Skeletal muscle tissue (tissue), 4 donors: ENCODE data around the gene FAM50B. TPM values are rescaled to one million over a fixed set of nuclear protein-coding genes. Genes with fewer than 3 reads are reported as not detected.

ENCODE experiments used
- H3K27ac ChIP-seq: one replicate; pipeline ENCODE4 v1.7.0; 2013; ENCODE audit warnings: mild to moderate bottlenecking, low read depth, low read length, inconsistent platforms
- H3K27me3 ChIP-seq, 3 donors: one replicate each; pipeline ENCODE4 v1.7.0; 2013; ENCODE audit warnings: low read length in 3 of 3; ENCODE audit not compliant: control insufficient read depth in 3 of 3, insufficient read depth in 3 of 3
- H3K36me3 ChIP-seq, 3 donors: one replicate each; pipeline ENCODE4 v1.7.0; 2013; ENCODE audit warnings: low read length in 3 of 3; ENCODE audit not compliant: control insufficient read depth in 3 of 3, insufficient read depth in 3 of 3
- H3K4me1 ChIP-seq, 3 donors: one replicate each; pipeline ENCODE4 v1.7.0; 2013; ENCODE audit warnings: low read length in 3 of 3, mild to moderate bottlenecking in 3 of 3; ENCODE audit not compliant: control insufficient read depth in 3 of 3, insufficient read depth in 3 of 3
- H3K4me3 ChIP-seq, 3 donors: one replicate each; pipeline ENCODE4 v1.7.0; 2013; ENCODE audit warnings: low read length in 3 of 3
- H3K9ac ChIP-seq, 3 donors: one replicate each; pipeline ENCODE4 v1.7.0; 2013; ENCODE audit warnings: low read length in 3 of 3, mild to moderate bottlenecking in 3 of 3, moderate library complexity in 2 of 3, low read depth in 1 of 3
- H3K9me3 ChIP-seq, 3 donors: one replicate each; pipeline ENCODE4 v1.7.0; 2013; ENCODE audit warnings: low read length in 3 of 3; ENCODE audit not compliant: control insufficient read depth in 3 of 3
- total RNA-seq: library from RNA; depleted of rRNA; stranded (reverse); fragments of >200 nt; gene quantifications from one replicate; pipeline ENCODE4 v1.2.3, GENCODE V29; 2014
- donor health status: Osteomylitis.

Gene FAM50B
- total RNA-seq, 1 donor from 2014 or later = 12.0 TPM

- H3K9ac ChIP-seq = no peak overlapping the region
- no peaks in the 10 kb centered on the region for H3K36me3 ChIP-seq
- no peak overlapping the region for H3K27ac ChIP-seq
These were observed 29.7 kb upstream of the FAM50B start for GRCh38 chr6:3819161-3820110.

GRCh38 chr6:3820563-3820962 lies 28.6 kb upstream of the FAM50B start:
- Histone ChIP-seq H3K27ac (no peak overlapping the region), H3K9me3 (no peaks in the 10 kb centered on the region), H3K4me1 (peaks cover 14 to 32% (median 26%) of the 10 kb centered on the region in 3 donors), H3K9ac (no peak overlapping the region), H3K36me3 (no peaks in the 10 kb centered on the region), H3K27me3 (no peaks in the 10 kb centered on the region), H3K4me3 (no peak overlapping the region)

More at GRCh38 chr6:3819161-3820110, 29.7 kb upstream of the FAM50B start:
- peaks cover 3 to 22% (median 16%) of the 10 kb centered on the region in 3 donors for H3K4me1 ChIP-seq
- no peak overlapping the region for H3K4me3 ChIP-seq
- H3K9me3 ChIP-seq = no peaks in the 10 kb centered on the region
- H3K27me3 ChIP-seq = no peaks in the 10 kb centered on the region

- H3K27me3 ChIP-seq = no peaks in the 10 kb centered on the region
- no peak overlapping the region for H3K27ac ChIP-seq
- no peak overlapping the region for H3K9ac ChIP-seq
- H3K4me3 ChIP-seq = no peak overlapping the region
- H3K4me1 ChIP-seq = peaks cover 27 to 46% (median 39%) of the 10 kb centered on the region in 3 donors
- no peaks in the 10 kb centered on the region for H3K9me3 ChIP-seq
- H3K36me3 ChIP-seq = no peaks in the 10 kb centered on the region
These were observed 26.3 kb upstream of the FAM50B start for GRCh38 chr6:3822747-3823445.

GRCh38 chr6:3823671-3824070 lies 25.5 kb upstream of the FAM50B start:
- no peaks in the 10 kb centered on the region for H3K36me3 ChIP-seq
- H3K9ac ChIP-seq = no peak overlapping the region
- no peak overlapping the region for H3K27ac ChIP-seq
- H3K4me1 ChIP-seq = peaks cover 27 to 46% (median 39%) of the 10 kb centered on the region in 3 donors
- no peak overlapping the region for H3K4me3 ChIP-seq
- H3K9me3 ChIP-seq = no peaks in the 10 kb centered on the region
- H3K27me3 ChIP-seq = no peaks in the 10 kb centered on the region

GRCh38 chr6:3825331-3825831 lies 23.8 kb upstream of the FAM50B start:
- H3K4me1 ChIP-seq = peaks cover 24 to 40% (median 33%) of the 10 kb centered on the region in 3 donors
- peak overlapping the region; percentile 60 to 76 (median 75) for H3K9ac ChIP-seq
- no peaks in the 10 kb centered on the region for H3K27me3 ChIP-seq
- peak overlapping the region; percentile 46 to 65 (median 63) for H3K4me3 ChIP-seq
- H3K36me3 ChIP-seq = no peaks in the 10 kb centered on the region
- no peaks in the 10 kb centered on the region for H3K9me3 ChIP-seq
- peak overlapping the region; percentile 92 for H3K27ac ChIP-seq

GRCh38 chr6:3825851-3826581 lies 23.2 kb upstream of the FAM50B start:
- H3K9ac ChIP-seq = peak overlapping the region; percentile 60 to 76 (median 75)
- H3K4me3 ChIP-seq = peak overlapping the region; percentile 54 to 65 (median 63)
- H3K4me1 ChIP-seq = peaks cover 24 to 36% (median 33%) of the 10 kb centered on the region in 3 donors
- no peaks in the 10 kb centered on the region for H3K27me3 ChIP-seq
- no peaks in the 10 kb centered on the region for H3K36me3 ChIP-seq
- H3K27ac ChIP-seq = peak overlapping the region; percentile 92
- no peaks in the 10 kb centered on the region for H3K9me3 ChIP-seq

- no peaks in the 10 kb centered on the region for H3K27me3 ChIP-seq
- H3K27ac ChIP-seq = no peak overlapping the region
- H3K9me3 ChIP-seq = no peaks in the 10 kb centered on the region
- no peaks in the 10 kb centered on the region for H3K36me3 ChIP-seq
- no peak overlapping the region for H3K4me3 ChIP-seq
- H3K9ac ChIP-seq = no peak overlapping the region
- peaks cover 24 to 30% (median 25%) of the 10 kb centered on the region in 3 donors for H3K4me1 ChIP-seq
These were observed 19.9 kb upstream of the FAM50B start for GRCh38 chr6:3829285-3829684.

GRCh38 chr6:3830806-3831205 lies 18.4 kb upstream of the FAM50B start:
- H3K27ac ChIP-seq = no peak overlapping the region

GRCh38 chr6:3831761-3832530 lies 17.2 kb upstream of the FAM50B start:
- Histone ChIP-seq H3K4me1 (peaks cover 9 to 13% (median 11%) of the 10 kb centered on the region in 3 donors), H3K27ac (peak overlapping the region; percentile 39), H3K9me3 (no peaks in the 10 kb centered on the region), H3K4me3 (no peak overlapping the region), H3K9ac (no peak overlapping the region), H3K36me3 (no peaks in the 10 kb centered on the region), H3K27me3 (no peaks in the 10 kb centered on the region)

More at GRCh38 chr6:3830806-3831205, 18.4 kb upstream of the FAM50B start:
- H3K36me3 ChIP-seq = no peaks in the 10 kb centered on the region
- no peaks in the 10 kb centered on the region for H3K27me3 ChIP-seq
- H3K4me1 ChIP-seq = peaks cover 19 to 24% (median 22%) of the 10 kb centered on the region in 3 donors
- no peak overlapping the region for H3K9ac ChIP-seq
- no peaks in the 10 kb centered on the region for H3K9me3 ChIP-seq
- no peak overlapping the region for H3K4me3 ChIP-seq
